CD4-positive, alpha-beta T cell treated with Interleukin-21 for 1 hour (primary cell): ENCODE results near the gene FARSB.

Source experiments
- DNase-seq: peaks from one replicate; pipeline ENCODE4 v3.0.0-alpha.2; 2020

The FARSB gene

DNA sequence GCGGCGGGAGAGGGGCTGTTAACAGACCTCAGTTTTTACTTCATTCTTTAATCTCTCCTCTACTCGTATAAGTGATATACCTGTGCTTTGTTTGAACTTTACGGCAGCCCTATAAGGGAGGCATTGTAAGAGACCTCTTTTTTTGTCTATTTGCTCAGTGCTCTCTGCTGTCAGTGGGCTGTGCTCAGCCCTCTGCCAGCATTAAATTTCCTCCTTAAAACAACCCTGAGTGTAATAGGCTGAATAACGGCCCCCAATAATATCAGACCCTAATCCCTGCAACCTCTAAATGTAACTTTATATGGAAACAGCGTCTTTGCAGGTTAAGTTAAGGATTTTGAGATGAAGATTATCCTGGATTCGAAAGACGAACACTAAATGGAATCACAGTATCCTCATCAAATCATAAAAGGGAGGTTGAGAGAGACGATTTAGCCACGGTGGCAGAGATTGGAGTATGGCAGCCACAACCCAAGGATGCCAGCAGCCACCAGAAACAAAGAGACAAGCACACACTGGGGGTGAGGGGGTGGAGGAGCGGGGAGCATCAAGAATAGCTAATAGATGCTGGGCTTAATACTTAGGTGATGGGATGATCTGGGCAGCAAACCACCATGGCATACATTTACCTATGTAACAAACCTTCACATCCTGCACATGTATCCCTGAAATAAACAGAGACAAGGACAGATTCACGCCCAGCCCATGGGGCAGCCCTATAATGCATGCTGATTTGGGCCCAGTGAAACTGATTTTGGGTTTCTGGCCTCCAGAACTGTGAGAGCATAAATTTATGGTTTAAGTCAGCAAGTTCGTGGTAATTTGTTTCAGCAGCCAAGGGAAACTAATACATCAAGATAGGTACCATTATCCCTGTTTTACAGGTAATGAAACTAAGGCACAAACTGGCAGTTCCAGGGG is 894 bp upstream of the FARSB start:
- DNase-seq: no peak

DNA sequence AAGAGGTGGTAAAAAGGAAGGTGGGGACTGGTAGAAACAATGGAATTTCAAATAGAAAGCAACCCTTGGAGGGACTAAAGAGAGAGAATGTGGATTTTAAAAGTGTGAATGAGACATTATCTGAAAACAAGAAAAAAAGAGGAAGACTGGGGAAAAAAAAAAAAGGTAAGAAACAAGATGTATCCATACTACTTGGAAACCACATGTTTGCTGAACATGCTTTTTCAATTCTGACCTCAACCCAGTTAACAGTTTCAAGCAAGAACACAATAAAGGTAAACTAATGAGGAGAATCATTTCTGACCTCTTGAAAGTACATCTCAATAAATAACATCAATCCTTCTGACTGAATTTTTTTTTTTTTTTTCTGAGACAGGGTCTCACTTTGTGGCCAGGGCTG is 2.6 kb downstream of the FARSB start:
- no peak for DNase-seq

DNA sequence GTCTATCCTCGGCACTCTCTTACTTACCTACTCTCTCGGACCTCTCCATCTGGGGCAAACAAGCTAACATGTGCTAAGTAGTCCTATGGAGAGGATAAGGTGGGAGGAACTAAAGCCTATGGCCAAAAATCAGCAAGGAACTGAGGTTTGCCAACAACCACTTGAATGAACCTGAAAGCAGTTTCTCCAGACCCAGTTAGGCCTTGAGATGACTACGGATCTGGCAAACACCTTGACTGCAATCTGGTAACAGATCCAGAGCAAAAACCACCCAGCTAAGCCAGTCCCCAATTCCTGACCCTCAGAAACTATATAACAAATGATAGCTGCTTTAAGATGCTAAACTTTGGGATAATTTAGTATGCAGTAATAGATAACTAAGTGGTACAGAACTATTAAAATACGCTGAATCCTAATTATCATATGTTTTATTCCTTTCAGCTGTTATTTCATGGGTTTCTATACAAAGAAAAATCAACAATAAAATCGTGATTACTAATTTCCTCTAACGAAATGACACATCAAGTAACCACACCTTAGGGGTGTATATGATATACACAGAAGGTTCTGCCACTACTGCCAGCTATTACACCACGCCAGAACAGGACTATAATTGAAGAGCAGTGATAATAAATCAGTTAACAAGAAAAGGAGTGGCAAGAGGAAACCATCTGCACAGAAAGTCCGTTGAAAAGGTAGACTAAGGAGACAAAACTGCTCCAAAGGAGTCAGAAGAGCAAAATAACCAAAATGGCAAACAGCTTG is 3.2 kb downstream of the FARSB start:
- DNase-seq: no peak

DNA sequence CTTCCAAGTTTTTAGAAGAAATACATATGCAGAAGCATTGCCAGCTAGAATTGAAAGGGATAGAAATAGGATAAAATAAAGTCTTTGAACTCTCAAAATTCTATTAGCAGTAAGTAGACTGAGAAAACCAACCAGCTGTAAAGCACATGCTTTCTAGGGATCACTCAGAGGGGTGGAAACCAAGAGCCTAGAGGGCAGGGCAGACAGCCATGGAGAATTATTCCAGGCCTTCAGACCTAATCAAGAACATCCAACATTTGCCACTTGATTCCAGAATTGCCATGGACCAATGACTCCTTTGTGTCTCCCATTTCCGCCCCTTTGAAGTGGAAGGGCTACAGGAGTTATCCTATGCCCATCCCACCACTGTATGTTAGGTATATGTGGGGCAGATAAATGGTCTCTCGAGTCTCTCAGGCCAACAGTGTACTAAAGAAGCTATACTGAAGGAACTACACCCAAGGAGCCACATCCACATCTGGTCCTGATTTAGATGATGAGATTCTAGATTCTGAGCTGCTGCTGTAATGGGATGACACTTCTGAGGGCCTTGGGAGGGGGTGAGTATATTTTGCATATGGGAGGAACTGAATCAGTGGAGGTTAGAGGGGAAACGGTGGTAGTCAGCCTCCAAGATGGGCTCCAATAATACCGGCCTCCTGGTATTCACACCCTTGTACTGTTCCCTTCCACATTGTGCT is 4.0 kb downstream of the FARSB start:
- DNase-seq: no peak

DNA sequence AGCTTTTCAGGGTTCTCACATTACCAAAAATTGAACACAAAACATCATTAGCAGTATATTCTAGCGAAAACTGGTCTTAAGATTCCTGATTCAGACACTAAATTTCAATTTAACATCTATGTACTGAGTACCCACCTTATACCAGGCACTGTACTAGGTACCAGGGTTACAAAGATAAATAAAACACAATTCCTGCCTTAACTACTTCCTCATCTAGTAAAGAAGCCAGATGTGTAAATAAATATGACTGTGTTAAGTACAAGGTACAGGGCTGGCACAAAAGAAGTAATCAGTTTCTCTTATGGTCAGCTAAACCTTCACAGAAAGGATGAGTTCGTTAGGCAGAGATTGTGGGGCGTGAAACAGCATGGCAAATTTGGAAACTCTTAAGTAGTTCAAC is 6.1 kb downstream of the FARSB start:
- DNase-seq: no peak

DNA sequence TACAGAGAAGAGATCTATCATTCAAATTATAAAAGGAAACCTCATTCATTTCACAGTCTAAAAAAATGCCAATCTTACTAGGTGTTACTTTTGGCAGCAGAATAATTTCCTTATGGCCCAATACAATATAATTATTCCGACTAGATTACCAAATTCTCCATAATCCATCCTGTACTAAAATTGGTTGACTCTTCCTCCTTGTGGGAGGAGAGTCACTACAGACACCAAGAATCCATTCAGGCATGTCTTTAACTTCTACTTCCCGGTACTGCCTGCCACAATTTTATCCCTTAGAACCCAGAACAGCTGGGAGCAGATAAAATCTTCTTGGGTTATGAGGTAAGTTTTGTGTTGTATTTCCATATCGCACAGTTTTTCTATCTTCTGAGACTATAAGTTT is 9.9 kb downstream of the FARSB start:
- no peak for DNase-seq

DNA sequence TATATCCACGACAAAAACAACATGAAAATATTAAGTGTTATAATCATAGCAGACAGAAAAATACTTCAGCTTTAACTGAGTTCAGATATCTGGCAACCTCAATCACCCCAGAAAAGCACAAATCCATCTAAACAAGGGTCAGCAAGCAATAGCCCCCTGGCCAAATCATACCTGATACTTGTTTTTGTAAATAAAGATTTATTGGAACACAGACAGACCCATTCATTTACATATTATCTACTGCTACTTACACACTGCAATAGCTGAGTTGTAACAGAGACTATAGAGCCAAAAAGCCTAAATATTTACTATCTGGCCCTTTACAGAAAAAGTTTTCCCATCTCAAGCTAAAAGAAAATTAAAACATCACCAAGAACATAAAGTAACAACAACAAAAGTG is 12.8 kb downstream of the FARSB start:
- DNase-seq: no peak

DNA sequence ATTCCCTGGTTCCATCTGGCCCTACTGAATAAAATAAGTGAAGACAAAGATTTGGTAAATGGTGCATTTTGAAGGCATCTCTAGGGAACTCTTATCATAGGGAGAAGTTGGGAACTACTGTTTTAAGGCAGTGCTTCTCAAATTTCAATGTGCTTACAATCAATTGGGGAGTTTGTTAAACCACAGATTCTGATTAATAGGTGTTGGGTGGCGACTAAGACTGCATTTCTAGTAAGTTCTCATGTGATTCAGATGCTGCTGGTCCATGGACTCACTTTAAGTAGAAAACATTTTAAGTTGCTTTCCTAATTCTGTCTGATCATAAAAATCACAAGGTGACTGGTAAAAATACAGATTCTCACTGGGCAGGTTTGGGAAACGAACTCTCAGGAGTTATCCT is 14.6 kb downstream of the FARSB start:
- DNase-seq: no peak

DNA sequence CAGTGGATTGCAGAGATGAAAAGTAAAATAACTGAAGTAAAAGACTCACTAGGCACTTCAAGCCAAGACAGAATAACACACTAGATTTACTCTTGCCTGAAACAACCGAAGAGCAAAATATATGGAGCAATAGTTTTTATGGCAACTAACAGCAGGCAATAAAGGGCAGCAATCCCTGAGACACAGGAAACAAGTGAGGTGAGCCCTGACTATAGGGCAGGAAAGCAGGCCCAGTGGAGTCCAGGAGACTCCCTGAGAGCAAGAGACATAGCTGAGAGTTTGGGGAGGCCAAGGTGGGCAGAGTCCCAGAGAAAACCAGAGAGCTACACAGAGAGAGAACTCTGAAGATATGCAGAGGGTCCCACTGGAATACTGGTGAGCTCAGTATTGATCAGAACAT is 18.8 kb downstream of the FARSB start:
- DNase-seq: no peak

DNA sequence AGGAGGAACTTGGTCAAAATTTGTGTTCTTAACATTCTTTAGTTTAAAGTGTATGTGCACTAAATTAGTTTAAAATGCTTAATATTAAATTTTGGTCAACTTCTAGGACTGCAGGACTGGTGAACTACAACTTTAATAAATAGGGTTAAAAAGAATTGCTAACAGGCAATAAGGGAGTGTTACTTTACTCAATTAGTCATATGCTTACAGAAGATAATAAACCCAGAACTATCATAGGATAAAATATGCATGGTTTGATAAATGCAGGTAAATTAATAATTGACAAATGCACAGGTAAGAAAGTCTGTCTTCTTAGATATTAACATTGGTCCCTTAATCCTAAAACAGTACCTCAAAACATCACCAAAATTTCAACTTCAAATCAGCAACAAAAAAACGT is 20.6 kb downstream of the FARSB start:
- no peak for DNase-seq

DNA sequence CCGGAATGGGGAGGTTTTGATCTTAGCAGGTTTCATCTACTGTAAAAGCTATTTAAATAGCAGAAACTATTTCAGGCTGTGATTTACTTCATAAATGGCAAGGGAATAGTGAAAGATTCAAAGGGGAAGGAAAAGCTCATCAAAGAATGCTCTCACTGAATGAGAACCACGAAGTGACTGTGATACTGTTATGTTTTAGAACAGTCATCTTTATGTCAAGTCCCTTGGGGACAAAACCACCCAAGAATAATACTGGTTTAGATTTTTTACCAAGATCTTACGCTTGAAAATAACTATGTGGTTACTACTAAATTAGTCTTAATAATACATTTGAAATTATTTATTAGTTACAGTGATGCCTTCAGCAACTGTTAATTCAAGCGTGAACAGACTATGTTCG is 28.1 kb downstream of the FARSB start:
- DNase-seq: no peak

DNA sequence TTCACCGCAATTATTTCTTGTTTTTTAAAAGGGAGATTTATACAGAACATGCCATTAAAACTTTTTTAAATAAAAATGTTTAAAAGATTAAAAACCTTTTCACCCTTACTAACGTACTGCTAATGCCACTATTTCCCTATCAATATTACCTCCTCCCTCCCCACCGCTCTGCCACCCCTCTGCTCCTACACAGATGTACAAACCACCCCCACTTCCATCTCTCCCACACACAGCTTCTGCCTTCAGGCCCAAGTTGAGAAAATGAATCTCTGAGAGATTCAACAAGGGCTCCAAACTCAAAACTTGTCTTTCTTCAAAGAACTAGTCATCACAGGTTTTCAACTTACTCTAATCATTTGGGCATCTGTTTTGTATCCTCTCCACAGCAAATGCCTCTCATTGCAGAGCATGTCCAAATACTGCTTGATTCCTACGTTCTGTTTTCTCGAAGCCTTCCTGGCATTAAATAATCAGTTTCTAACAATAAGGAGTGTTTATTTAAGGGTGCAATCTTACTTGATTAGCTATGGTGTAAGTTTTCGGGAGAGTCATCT is 32.1 kb downstream of the FARSB start:
- DNase-seq: no peak

DNA sequence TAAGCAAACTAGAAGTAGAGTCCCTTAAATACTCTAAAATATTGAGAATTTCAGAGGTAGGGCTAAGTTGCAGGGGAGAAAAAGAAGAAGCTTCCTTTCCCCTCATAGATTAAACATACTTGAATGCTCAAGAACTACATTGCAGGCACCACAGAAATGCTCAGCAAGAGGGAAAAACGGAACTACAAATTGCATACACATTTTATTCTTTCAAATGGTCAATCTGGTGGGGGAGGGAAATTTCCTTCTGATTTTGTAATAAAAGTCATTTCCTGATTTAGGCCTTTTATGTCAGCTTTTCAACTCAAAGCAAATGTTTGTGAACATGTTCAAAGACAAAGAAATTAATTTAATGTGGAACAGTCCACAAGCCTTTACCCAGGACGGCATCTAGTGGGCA is 33.0 kb downstream of the FARSB start:
- no peak for DNase-seq

DNA sequence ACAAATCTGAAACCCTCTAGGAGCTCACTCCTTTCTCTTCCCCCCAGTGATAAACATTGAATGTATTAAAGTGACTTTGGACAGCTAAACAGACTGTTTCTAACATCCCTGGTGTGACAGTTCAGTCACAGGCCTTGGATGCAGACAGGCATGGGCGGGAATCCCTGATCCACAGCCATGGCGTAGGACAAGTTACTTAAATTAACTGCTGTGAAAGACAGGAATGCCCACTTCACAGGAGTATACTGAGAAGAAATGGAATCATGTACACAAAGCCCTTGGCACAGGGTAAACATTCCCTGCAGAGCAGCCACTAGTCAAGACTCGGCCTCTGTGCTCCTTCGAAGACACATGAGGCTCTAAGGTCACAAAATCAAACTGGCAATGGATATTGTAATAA is 34.0 kb downstream of the FARSB start:
- DNase-seq: no peak

DNA sequence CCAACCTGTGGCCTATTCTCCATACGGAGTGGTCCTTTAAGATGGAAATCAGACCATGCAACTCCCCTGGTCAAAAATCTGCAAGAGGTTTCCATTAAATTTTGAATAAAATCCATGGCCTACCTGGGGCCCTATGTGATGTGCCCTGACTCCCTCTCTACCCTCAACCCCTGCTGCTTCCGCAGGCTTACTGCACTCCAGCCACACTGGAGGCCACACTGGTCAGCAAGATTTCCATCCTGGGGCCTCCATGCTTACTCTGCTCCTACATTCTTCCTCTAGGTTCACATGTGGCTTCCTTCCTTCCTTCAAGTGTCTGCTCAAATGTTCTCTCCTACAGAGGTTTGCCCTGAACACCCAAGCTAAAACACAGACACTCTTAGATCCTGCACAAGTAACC is 40.6 kb downstream of the FARSB start:
- no peak for DNase-seq

DNA sequence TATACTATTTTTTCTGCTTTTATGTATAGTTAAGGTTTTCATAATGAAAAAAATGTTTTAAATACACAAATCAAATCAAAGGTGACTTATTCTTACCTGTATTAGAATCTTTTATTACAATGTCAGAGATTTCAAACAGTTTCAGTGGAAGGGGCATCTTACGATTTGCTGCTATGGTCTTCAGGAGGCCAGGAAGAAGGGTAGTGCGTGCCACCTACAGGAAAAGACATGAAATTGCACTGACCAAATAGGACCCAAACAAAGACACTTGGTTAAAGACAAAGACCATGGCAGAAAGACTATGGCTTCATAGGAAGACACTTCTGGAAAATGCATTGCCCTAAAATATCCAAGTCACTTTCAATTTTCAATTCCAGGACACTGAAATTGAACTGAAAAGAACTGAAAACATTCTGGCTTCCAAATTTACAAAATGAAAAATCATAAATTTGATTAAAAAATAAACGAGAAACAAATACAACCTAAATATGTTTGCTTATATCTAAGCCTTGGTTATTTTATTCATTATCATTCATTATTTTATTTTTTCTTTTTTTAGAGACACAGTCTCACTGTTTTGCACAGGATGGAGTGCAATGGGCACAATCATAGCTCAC is 42.1 kb downstream of the FARSB start:
- DNase-seq: peak; percentile 32

DNA sequence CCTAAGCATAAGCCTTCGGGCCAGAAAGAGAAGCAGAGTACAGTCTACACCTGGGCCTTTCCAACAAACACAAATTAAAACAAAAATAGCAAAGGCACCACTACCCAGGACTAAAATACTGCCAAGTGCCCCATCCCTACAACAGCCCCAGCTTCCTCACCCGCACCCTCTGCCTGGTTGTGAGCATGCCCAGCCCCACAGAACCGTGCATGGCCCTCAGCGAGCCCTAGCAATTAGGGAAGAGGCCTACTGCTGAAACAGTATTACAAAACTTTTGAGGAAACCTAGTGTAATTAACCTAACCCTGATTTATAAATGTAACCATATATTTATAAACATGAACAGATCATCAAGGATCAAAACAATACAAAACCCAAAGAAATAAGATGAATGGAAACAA is 44.2 kb downstream of the FARSB start:
- DNase-seq: no peak

DNA sequence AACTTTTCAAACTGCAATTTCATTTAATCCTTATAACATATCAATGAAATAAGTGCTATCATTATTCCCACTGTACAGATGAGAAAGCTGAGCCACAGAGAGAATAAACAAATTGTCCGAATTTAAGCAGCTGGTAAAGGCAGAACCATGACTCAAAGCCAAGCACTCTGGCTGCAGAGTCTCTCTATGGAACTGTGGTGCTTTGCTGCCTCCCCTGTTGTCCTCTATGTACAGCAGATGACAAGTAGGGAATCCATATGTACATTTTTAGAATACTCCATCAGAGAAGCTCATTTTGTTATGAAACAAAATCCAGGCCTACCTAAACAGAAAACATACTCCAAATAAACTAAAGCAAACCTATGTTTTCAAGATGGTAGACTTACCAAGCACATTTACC is 45.1 kb downstream of the FARSB start:
- DNase-seq: no peak

DNA sequence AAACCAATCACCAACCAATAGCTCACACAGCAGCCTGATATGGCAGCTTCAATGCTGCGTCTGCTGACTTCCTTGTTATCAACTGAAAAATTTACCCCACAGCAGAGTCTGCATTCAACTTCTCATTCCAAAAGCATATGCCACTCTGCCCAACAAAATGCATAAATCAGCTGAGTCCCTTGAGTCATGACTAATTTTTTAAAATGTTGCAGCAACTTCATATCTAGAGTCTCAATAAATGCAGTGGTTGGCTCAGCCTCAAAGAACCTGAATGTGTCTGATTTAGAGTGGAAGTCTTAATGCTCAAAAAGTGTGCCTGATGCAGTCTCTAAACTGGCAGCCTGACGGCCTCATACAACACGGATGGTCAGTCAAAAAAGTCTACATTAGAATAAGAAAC is 46.5 kb downstream of the FARSB start:
- DNase-seq: no peak

DNA sequence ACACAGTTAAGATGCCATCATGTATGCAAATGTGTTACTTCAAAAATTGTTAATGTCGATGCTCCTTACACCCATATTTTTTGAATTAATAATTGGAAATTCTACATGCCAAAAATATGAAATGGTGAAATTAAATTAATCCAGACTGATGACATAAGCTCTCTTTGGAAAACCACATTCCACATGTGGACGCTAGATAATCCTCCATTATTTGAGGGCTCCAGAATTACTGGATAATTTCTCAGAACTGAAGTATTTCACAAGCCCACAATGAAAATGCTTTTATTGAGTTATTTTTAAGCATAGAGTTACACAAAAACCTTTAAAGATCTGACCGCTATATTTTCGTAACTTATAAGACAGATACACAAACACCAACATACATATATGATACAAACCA is 47.8 kb downstream of the FARSB start:
- DNase-seq: no peak

DNA sequence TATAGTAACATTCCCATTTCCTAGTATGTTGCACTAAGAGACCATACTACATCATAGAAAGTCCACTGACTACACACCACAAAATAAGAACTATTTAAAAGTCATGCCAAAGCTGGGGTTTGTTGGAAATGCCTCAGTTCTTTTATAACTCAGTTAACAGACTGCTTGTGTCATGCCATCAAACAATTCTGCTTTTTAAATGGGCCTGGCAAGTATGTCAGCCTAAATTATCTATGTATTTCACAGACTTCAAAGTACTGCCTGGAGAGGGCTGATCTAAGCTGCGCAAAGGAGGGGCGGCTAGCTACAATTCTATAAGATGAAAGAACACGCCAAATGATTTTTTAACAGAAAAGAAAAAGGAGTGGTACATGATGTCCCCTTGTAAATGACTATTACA is 49.6 kb downstream of the FARSB start:
- DNase-seq: no peak

DNA sequence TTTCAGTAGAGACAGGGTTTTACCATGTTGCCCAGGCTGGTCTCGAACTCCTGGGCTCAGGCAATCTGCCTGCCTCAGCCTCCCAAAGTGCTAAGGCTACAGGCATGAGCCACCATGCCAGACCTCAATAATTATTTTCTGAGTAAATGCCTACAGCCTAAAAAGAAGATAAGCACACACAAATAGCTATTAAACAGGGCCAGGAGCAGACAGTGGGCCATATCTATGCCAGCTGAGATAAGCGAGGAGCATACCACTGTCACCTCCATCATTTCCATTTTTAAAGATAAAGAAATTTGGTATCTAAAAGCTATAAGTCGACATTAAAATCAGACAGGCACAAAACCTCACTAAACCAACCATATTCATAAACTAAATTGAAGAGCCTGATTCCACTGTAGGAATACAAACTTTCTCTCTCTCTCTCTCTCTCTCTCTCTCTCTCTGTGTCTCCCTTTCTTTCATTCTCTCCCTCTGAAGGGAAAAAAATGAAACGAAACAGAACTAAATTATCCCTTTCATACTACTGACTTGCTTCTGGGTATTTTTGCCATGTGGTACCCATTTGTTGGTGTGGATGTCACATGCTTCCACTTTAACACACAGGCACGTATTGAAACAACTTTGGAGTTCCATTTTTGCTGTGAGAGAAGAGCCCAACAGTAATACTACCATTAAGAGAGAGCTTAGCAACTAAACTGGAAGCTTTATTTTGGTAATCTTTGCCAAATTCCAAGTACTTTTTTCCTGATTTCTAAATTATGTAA is 51.0 kb downstream of the FARSB start:
- DNase-seq: no peak
